Adrenal gland (tissue), 12 donors: ENCODE measurements around the gene VRK3. TPM values are rescaled to one million over a fixed set of nuclear protein-coding genes. Genes with fewer than 3 reads are reported as not detected.
"Not testable (repeated sequence)": the region's sequence is repeated elsewhere in the genome, so short reads cannot be mapped to it uniquely, and the experiment has no call there.

ENCODE experiments used
- DNase-seq, 7 donors: peaks; one replicate each; pipeline ENCODE4 v3.0.0-alpha.2; 2019 to 2020
- H3K27ac ChIP-seq, 5 donors: fragments of 200-600 bp; sonication (generic) in 4 of 5; 1 replicate in 3 of 5; 2 replicates in 2 of 5; pipeline versions ENCODE4 v1.5.1 to v1.8.0; 2016 to 2020; ENCODE audit warnings: mild to moderate bottlenecking in 1 of 5
- H3K27me3 ChIP-seq: fragments of 200-600 bp; 2 replicates; pipeline ENCODE4 v1.8.0; 2021
- H3K36me3 ChIP-seq, 2 donors: fragments of 200-600 bp; replicated peaks in 1 of 2; 1 replicate in 1 of 2; 2 replicates in 1 of 2; pipeline versions ENCODE4 v1.5.1 to v1.8.0; 2018 to 2022
- H3K4me1 ChIP-seq, 2 donors: fragments of 200-600 bp; replicated peaks in 1 of 2; 1 replicate in 1 of 2; 2 replicates in 1 of 2; pipeline versions ENCODE4 v1.5.1 to v1.8.0; 2018 to 2021
- H3K4me3 ChIP-seq, 4 donors: fragments of 200-600 bp; sonication (generic) in 3 of 4; one replicate each; pipeline ENCODE4 v1.5.1; 2016 to 2018
- H3K9me3 ChIP-seq, 3 donors: fragments of 200-600 bp; sonication (generic) in 1 of 3; replicated peaks in 1 of 3; 1 replicate in 2 of 3; 2 replicates in 1 of 3; pipeline versions ENCODE4 v1.5.1 to v1.8.0; 2016 to 2021
- POLR2A ChIP-seq, 2 donors: fragments of 450-650 bp; IDR thresholded peaks; one replicate each; pipeline ENCODE4 v1.6.1; 2017; ENCODE audit warnings: antibody characterized with exemption in 2 of 2, mild to moderate bottlenecking in 2 of 2, moderate library complexity in 1 of 2
- WGBS, 4 donors: extraction: QIAGEN DNeasy Blood & Tissue Kit in 2 of 4; methylation state at CpG; one replicate each; pipeline versions ENCODE4 v1.1.5 to v1.1.7; 2013 to 2017; 5-methylcytosine and 5-hydroxymethylcytosine counted together
- intact Hi-C, 2 donors: fragments of 100-400 bp; cut with DNase I; formaldehyde crosslinking; loops; one replicate each; pipeline versions ENCODE4 v1.14.1 to v1.15.0; 2022 to 2023
- polyA plus RNA-seq, 3 donors: library from polyadenylated mRNA; stranded (reverse); fragments of 200-250 nt in 2 of 3; fragments of 350-450 nt in 1 of 3; fragmentation: Illumina TruSeq in 1 of 3; extraction: RNeasy Lipid Tissue Mini Kit (QIAGEN cat#74804) in 1 of 3; gene quantifications; one replicate each; pipeline ENCODE4 v1.2.3, GENCODE V29; 2013 to 2014
- total RNA-seq, 9 donors: library from RNA; depleted of rRNA in 4 of 9; stranded (reverse); fragments of >200 nt in 4 of 9; fragments of 120-200 nt in 1 of 9; fragmentation: NEBNext Ultra II Directional in 1 of 9; extraction: Animal tissue kit (Norgen Biotek cat#: 25700) in 1 of 9; gene quantifications; one replicate each; pipeline versions ENCODE4 v1.1.0 to v1.2.4, GENCODE V29; 2013 to 2023
- TF ChIP-seq, protein P1 (sequence below), 6 experiments: fragments of 450-650 bp in 4 of 6; fragments of 200-600 bp in 2 of 6; sonication (generic) in 1 of 6; IDR thresholded peaks; 1 replicate in 5 of 6; 2 replicates in 1 of 6; pipeline versions ENCODE4 v1.5.1 to v1.8.0; 2016 to 2021; ENCODE audit warnings: antibody characterized with exemption in 6 of 6, mild to moderate bottlenecking in 2 of 6, moderate library complexity in 1 of 6
- donor health status: healthy with polysubstance abuse.
- donor health status: Bipolar disorder and iron deficiency.
- donor health status: DM: yes; HTN: yes; CAD: no.
- donor health status: DM: no; HTN: no; CAD: no.
- donor health status: DM: no; HTN: no; CAD: no.
- donor health status: DM: yes; HTN: yes; CAD: no.

The VRK3 gene
- total and polyA plus RNA-seq, 12 donors: 12.1 to 60.3 (median 45.4) TPM

GRCh38 chr19:50053119-50053518 is 27.9 kb upstream of the VRK3 start:
- H3K27ac ChIP-seq: no peak overlapping the region
- no peaks in the 10 kb centered on the region for H3K36me3 ChIP-seq
- H3K4me3 ChIP-seq: no peak overlapping the region
- no peak for DNase-seq
- intact Hi-C loops: no loop called here
- no peak for TF ChIP-seq POLR2A (IDR thresholded peaks at IDR 0.05)
- TF ChIP-seq, protein P1, sequence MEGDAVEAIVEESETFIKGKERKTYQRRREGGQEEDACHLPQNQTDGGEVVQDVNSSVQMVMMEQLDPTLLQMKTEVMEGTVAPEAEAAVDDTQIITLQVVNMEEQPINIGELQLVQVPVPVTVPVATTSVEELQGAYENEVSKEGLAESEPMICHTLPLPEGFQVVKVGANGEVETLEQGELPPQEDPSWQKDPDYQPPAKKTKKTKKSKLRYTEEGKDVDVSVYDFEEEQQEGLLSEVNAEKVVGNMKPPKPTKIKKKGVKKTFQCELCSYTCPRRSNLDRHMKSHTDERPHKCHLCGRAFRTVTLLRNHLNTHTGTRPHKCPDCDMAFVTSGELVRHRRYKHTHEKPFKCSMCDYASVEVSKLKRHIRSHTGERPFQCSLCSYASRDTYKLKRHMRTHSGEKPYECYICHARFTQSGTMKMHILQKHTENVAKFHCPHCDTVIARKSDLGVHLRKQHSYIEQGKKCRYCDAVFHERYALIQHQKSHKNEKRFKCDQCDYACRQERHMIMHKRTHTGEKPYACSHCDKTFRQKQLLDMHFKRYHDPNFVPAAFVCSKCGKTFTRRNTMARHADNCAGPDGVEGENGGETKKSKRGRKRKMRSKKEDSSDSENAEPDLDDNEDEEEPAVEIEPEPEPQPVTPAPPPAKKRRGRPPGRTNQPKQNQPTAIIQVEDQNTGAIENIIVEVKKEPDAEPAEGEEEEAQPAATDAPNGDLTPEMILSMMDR (IDR thresholded peaks at IDR 0.05): no peak
- 75 to 84% (median 79%) methylated on average over 4 of the region's 4 CpGs for WGBS, 4 donors
- peaks cover 0 to 8% of the 10 kb centered on the region in 2 donors for H3K4me1 ChIP-seq
- H3K9me3 ChIP-seq: no peaks in the 10 kb centered on the region
- H3K27me3 ChIP-seq: no peaks in the 10 kb centered on the region

DNA sequence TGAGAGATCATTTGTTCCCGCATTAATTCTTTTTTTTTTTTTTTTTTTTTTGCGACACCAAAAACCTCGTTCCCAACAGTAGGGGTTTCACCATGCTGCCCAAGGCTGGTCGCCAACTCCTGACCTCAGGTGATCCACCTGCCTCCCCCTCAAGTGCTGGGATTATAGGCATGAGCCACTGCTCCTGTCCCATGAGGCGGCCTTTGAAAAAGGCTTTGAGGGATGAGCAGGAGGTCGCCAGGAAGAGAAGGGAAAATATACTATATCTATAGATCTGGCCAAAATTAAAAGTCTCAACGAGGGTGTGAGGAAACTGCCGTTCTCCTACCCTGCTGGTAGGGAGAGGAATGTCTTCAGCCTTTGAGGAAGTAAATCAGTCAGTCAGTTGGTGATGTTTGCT is 26.8 kb upstream of the VRK3 start:
- intact Hi-C loops: no loop called here
- no peak for DNase-seq
- Histone ChIP-seq H3K27me3 (no peaks in the 10 kb centered on the region), H3K36me3 (no peaks in the 10 kb centered on the region), H3K4me3 (no peak overlapping the region), H3K27ac (no peak overlapping the region), H3K9me3 (no peaks in the 10 kb centered on the region), H3K4me1 (peaks cover 0 to 8% of the 10 kb centered on the region in 2 donors)
- 79 to 85% (median 81%) methylated on average over 8 of the region's 8 CpGs for WGBS, 4 donors
- TF ChIP-seq, protein P1 (IDR thresholded peaks at IDR 0.05): no peak
- no peak for TF ChIP-seq POLR2A (IDR thresholded peaks at IDR 0.05)

GRCh38 chr19:50051228-50051895 is 26.2 kb upstream of the VRK3 start:
- H3K9me3 ChIP-seq, H3K4me1 ChIP-seq, DNase-seq, H3K36me3 ChIP-seq, H3K27me3 ChIP-seq, intact Hi-C loops: not testable (repeated sequence)
- Histone ChIP-seq H3K4me3 (peak overlapping the region in 1 of 4 donors; percentile 59), H3K27ac (peak overlapping the region in 2 of 5 donors; percentile 72 to 77)
- WGBS, 4 donors: 37 to 46% (median 41%) methylated on average over 16 of the region's 16 CpGs

DNA sequence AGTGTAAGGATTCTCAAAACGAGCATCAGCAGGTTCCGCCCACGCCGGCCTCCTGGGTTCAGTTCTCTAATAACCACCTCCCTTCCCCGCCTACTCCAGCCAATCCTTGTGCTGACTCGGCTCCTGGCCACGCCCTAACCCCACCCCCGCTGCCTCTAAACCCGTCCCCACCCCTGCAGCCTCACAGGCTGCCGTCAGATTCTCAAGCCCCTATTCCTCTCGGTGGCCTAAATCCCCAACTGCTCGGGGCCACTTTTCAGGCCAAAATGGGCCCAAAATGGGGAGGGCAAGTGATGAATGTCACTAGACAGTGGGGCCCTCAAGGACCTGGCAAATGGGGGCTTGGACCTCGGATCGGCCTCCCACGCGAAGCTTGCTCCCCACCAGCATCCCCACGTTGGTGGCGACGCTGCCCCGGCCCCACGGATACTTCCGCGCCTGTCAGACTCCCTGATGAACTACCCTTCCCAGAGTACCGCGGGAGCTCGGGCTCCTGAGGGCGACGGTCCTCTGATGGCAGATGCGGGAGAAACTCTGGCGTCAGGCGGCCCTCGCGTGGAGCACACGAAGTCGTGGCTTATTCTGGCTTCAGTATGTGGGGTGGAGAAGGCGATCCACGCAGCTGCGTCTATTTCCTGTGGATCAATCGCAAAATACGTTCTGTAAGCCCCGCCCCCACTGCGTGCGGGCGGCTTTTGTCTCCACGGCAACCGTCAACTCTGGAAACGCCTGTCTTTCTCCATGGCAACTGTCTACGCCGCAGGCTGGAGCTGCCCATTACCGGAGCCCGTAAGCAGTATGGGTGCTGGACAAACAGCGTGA is 25.4 kb upstream of the VRK3 start:
- intact Hi-C loops: no loop called here
- no peak for TF ChIP-seq POLR2A (IDR thresholded peaks at IDR 0.05)
- TF ChIP-seq, protein P1 (IDR thresholded peaks at IDR 0.05): no peak
- Histone ChIP-seq H3K27me3 (no peaks in the 10 kb centered on the region), H3K9me3 (peaks cover 0 to 13% (median 0%) of the 10 kb centered on the region in 3 donors), H3K27ac (peak overlapping the region in 3 of 5 donors; percentile 20 to 77 (median 72)), H3K4me3 (peak overlapping the region in 1 of 4 donors; percentile 59), H3K4me1 (peaks cover 0 to 8% of the 10 kb centered on the region in 2 donors), H3K36me3 (peaks cover 0 to 11% of the 10 kb centered on the region in 2 donors)
- peak; percentile 71 to 94 (median 78) for DNase-seq
- WGBS, 4 donors: 1 to 2% (median 1%) methylated on average over 27 to 52 of the region's 52 CpGs
